WTC11 (cell line): Measurements from ENCODE around the gene CHST11. TPM values are rescaled to one million over a fixed set of nuclear protein-coding genes. Genes with fewer than 3 reads are reported as not detected.
A peak's percentile ranks its signal among the peaks of the same experiment; 100 is the strongest.

Experiments used
- ATAC-seq: fragments of 200-7000 bp; cut with Tn5 transposase; 2 replicates; pipeline ENCODE4 v1.10.0; 2021; ENCODE audit warnings: mild to moderate bottlenecking, moderate library complexity
- CTCF ChIA-PET: fragments of 300-600 bp; sonication (Branson Sonifier 250); formaldehyde crosslinking; loops from one replicate; lab custom pipeline; 2021; ENCODE audit warnings: antibody characterized with exemption; lab: Charles Lee
- POLR2A ChIA-PET: fragments of 350-600 bp; sonication (Branson Sonifier 250); formaldehyde crosslinking; loops from one replicate; lab custom pipeline; 2021; ENCODE audit warnings: antibody characterized with exemption; lab: Charles Lee
- DNase-seq: peaks from one replicate; pipeline ENCODE4 v3.0.0; 2021; ENCODE audit warnings: low spot score
- H3K27ac Mint-ChIP-seq: 2 replicates; pipeline ENCODE4 v1.8.0; 2021; ENCODE audit warnings: mixed read lengths
- H3K27me3 Mint-ChIP-seq: 2 replicates; pipeline ENCODE4 v1.8.0; 2021; ENCODE audit warnings: low read depth, mild to moderate bottlenecking, moderate library complexity, mixed read lengths
- H3K36me3 Mint-ChIP-seq: 2 replicates; pipeline ENCODE4 v1.8.0; 2021; ENCODE audit warnings: mixed read lengths
- H3K4me1 Mint-ChIP-seq: 2 replicates; pipeline ENCODE4 v1.8.0; 2022; ENCODE audit warnings: mixed read lengths
- H3K4me3 Mint-ChIP-seq: 2 replicates; pipeline ENCODE4 v1.8.0; 2021; ENCODE audit warnings: mild to moderate bottlenecking, moderate library complexity, mixed read lengths
- H3K9me3 Mint-ChIP-seq: 2 replicates; pipeline ENCODE4 v1.8.0; 2021; ENCODE audit warnings: mixed read lengths
- AR ChIP-seq: fragments of 250-450 bp; sonication (Bioruptor Pico); IDR thresholded peaks from 2 replicates; pipeline ENCODE4 v1.9.0; 2021; ENCODE audit warnings: mild to moderate bottlenecking
- CBFB ChIP-seq: sonication (generic); formaldehyde crosslinking; IDR thresholded peaks from 2 replicates; pipeline ENCODE4 v1.8.1; 2022; ENCODE audit warnings: mild to moderate bottlenecking, low read depth, missing genetic modification reagents
- CDX4 ChIP-seq: fragments of 250-450 bp; sonication (Bioruptor Pico); IDR thresholded peaks from 2 replicates; pipeline ENCODE4 v1.9.0; 2021; ENCODE audit warnings: moderate library complexity, mild to moderate bottlenecking, inconsistent platforms, borderline replicate concordance
- CREM ChIP-seq: sonication (generic); formaldehyde crosslinking; IDR thresholded peaks from 2 replicates; pipeline ENCODE4 v1.8.1; 2022; ENCODE audit warnings: mild to moderate bottlenecking, missing genetic modification reagents, moderate library complexity
- E2F4 ChIP-seq: sonication (generic); formaldehyde crosslinking; IDR thresholded peaks from 2 replicates; pipeline ENCODE4 v1.8.1; 2022; ENCODE audit warnings: low read depth, mild to moderate bottlenecking, moderate library complexity, missing genetic modification reagents, borderline replicate concordance
- ETV6 ChIP-seq: sonication (generic); formaldehyde crosslinking; IDR thresholded peaks from 2 replicates; pipeline ENCODE4 v1.8.1; 2022; ENCODE audit warnings: mild to moderate bottlenecking, missing genetic modification reagents
- GTF2I ChIP-seq: fragments of 250-450 bp; sonication (Bioruptor Pico); conservative IDR thresholded peaks from 2 replicates; pipeline ENCODE4 v1.4.0; 2021; ENCODE audit warnings: mild to moderate bottlenecking
- IRF2 ChIP-seq: sonication (generic); formaldehyde crosslinking; IDR thresholded peaks from 2 replicates; pipeline ENCODE4 v1.8.0; 2022; ENCODE audit warnings: low read depth, missing genetic modification reagents, borderline replicate concordance
- JAZF1 ChIP-seq: fragments of 250-450 bp; sonication (Bioruptor Pico); IDR thresholded peaks from 2 replicates; pipeline ENCODE4 v1.9.0; 2021; ENCODE audit warnings: moderate library complexity, mild to moderate bottlenecking, inconsistent platforms
- MXD4 ChIP-seq: fragments of 250-450 bp; sonication (Bioruptor Pico); IDR thresholded peaks from 2 replicates; pipeline ENCODE4 v1.8.0; 2021; ENCODE audit warnings: mild to moderate bottlenecking, moderate library complexity, borderline replicate concordance
- PRDM15 ChIP-seq: sonication (generic); formaldehyde crosslinking; IDR thresholded peaks from 2 replicates; pipeline ENCODE4 v1.8.0; 2022; ENCODE audit warnings: missing genetic modification reagents
- PREB ChIP-seq: sonication (generic); formaldehyde crosslinking; IDR thresholded peaks from 2 replicates; pipeline ENCODE4 v1.8.1; 2022; ENCODE audit warnings: mild to moderate bottlenecking, missing genetic modification reagents, moderate library complexity, borderline replicate concordance
- STAT6 ChIP-seq: sonication (generic); formaldehyde crosslinking; conservative IDR thresholded peaks from 2 replicates; pipeline ENCODE4 v1.8.1; 2023; ENCODE audit warnings: mild to moderate bottlenecking, low read depth, missing genetic modification reagents, moderate library complexity
- TEAD1 ChIP-seq: sonication (generic); formaldehyde crosslinking; IDR thresholded peaks from 2 replicates; pipeline ENCODE4 v1.8.0; 2022; ENCODE audit warnings: mild to moderate bottlenecking, missing genetic modification reagents
- TP53 ChIP-seq: sonication (generic); formaldehyde crosslinking; IDR thresholded peaks from 2 replicates; pipeline ENCODE4 v1.8.1; 2023; ENCODE audit warnings: mild to moderate bottlenecking, missing genetic modification reagents
- ZBTB21 ChIP-seq: sonication (generic); formaldehyde crosslinking; IDR thresholded peaks from 2 replicates; pipeline ENCODE4 v1.8.1; 2023; ENCODE audit warnings: mild to moderate bottlenecking, missing genetic modification reagents, borderline replicate concordance
- ZNF232 ChIP-seq: sonication (generic); formaldehyde crosslinking; IDR thresholded peaks from 2 replicates; pipeline ENCODE4 v1.8.0; 2022; ENCODE audit warnings: mild to moderate bottlenecking, missing genetic modification reagents
- ZNF263 ChIP-seq: sonication (generic); formaldehyde crosslinking; IDR thresholded peaks from 2 replicates; pipeline ENCODE4 v1.8.1; 2022; ENCODE audit warnings: low read depth, mild to moderate bottlenecking, moderate library complexity, missing genetic modification reagents
- ZNF416 ChIP-seq: fragments of 250-450 bp; sonication (Bioruptor Pico); IDR thresholded peaks from 2 replicates; pipeline ENCODE4 v1.9.0; 2021; ENCODE audit warnings: mild to moderate bottlenecking, inconsistent platforms
- ZSCAN18 ChIP-seq: fragments of 250-450 bp; sonication (Bioruptor Pico); IDR thresholded peaks from 2 replicates; pipeline ENCODE4 v2.1.2; 2022; ENCODE audit warnings: mild to moderate bottlenecking, moderate library complexity
- total RNA-seq: library from RNA; stranded (reverse); gene quantifications from 3 replicates; pipeline ENCODE4 v1.2.3, GENCODE V29; 2021

The CHST11 gene
- total RNA-seq, 1 experiment from 2014 or later = 24.2 TPM

GRCh38 chr12:104546575-104546974 is 89.8 kb downstream of the CHST11 start:
- peaks cover 22% of the 10 kb centered on the region for H3K4me1 Mint-ChIP-seq
- peaks cover 10% of the 10 kb centered on the region for H3K9me3 Mint-ChIP-seq
- ChIA-PET CTCF (no interaction called here), POLR2A (no interaction called here)
- no peaks in the 10 kb centered on the region; the same call in 1 of the 2 replicates for H3K36me3 Mint-ChIP-seq
- TF ChIP-seq TP53 (no peak), PRDM15 (CRISPR knock-in tag) (no peak), E2F4 (CRISPR knock-in tag) (no peak), ZSCAN18 (CRISPR knock-in tag) (no peak), ETV6 (CRISPR knock-in tag) (no peak), CBFB (CRISPR knock-in tag) (no peak), ZNF416 (no peak), STAT6 (CRISPR knock-in tag) (no peak), TEAD1 (CRISPR knock-in tag) (no peak)
- no peaks in the 10 kb centered on the region for H3K27me3 Mint-ChIP-seq
- H3K4me3 Mint-ChIP-seq = no peak overlapping the region
- no peak overlapping the region for H3K27ac Mint-ChIP-seq
- no peak for DNase-seq
- ATAC-seq = no peak

- CTCF ChIA-PET = no interaction called here
- H3K4me3 Mint-ChIP-seq = no peak overlapping the region
- TF ChIP-seq MXD4 (CRISPR knock-in tag) (no peak), ZNF232 (CRISPR knock-in tag) (no peak), CBFB (CRISPR knock-in tag) (no peak), CREM (no peak), AR (CRISPR knock-in tag) (no peak), CDX4 (CRISPR knock-in tag) (no peak), ZBTB21 (CRISPR knock-in tag) (no peak), GTF2I (CRISPR knock-in tag) (no peak), IRF2 (CRISPR knock-in tag) (no peak), ZNF263 (no peak), JAZF1 (CRISPR knock-in tag) (no peak), PREB (CRISPR knock-in tag) (no peak)
Measured at GRCh38 chr12:104547235-104547634, 90.5 kb downstream of the CHST11 start.

More at GRCh38 chr12:104547235-104547634, 90.5 kb downstream of the CHST11 start:
- DNase-seq = no peak
- H3K4me1 Mint-ChIP-seq = peaks cover 20% of the 10 kb centered on the region
- H3K27me3 Mint-ChIP-seq = no peaks in the 10 kb centered on the region
- POLR2A ChIA-PET = no interaction called here
- H3K27ac Mint-ChIP-seq = peak overlapping the region; percentile 79
- H3K36me3 Mint-ChIP-seq = no peaks in the 10 kb centered on the region; the same call in 1 of the 2 replicates
- H3K9me3 Mint-ChIP-seq = peaks cover 10% of the 10 kb centered on the region
- ATAC-seq = no peak
